AG09319 (cell line): ENCODE data around the gene CXCL8.
A peak's percentile ranks its signal among the peaks of the same experiment; 100 is the strongest.
"Not testable (repeated sequence)": the region's sequence is repeated elsewhere in the genome, so short reads cannot be mapped to it uniquely, and the experiment has no call there.

Experiments used
- DNase-seq: peaks from one replicate; pipeline ENCODE4 v3.0.0-alpha.2; 2010; ENCODE audit warnings: low read depth; ENCODE audit errors: extremely low read depth
- CTCF ChIP-seq: IDR thresholded peaks from 2 replicates; pipeline ENCODE4 v1.5.1; 2011; ENCODE audit warnings: low read depth, mild to moderate bottlenecking, inconsistent platforms, low read length, moderate library complexity

Gene CXCL8

GRCh38 chr4:73772363-73772762, 32.0 kb downstream of the CXCL8 start:
- TF ChIP-seq CTCF: no peak
- DNase-seq: no peak

- DNase-seq: not testable (repeated sequence)
These were observed 34.0 kb downstream of the CXCL8 start for GRCh38 chr4:73774406-73774805.

- peak; percentile 53 for DNase-seq
These were observed 36.0 kb downstream of the CXCL8 start for GRCh38 chr4:73776321-73776729.

GRCh38 chr4:73777612-73778011, 37.2 kb downstream of the CXCL8 start:
- TF ChIP-seq CTCF: no peak
- no peak for DNase-seq

More at GRCh38 chr4:73776321-73776729, 36.0 kb downstream of the CXCL8 start:
- TF ChIP-seq CTCF: no peak

GRCh38 chr4:73780243-73780642, 39.9 kb downstream of the CXCL8 start:
- no peak for TF ChIP-seq CTCF
- DNase-seq: no peak

GRCh38 chr4:73780834-73781233, 40.5 kb downstream of the CXCL8 start:
- no peak for DNase-seq
- no peak for TF ChIP-seq CTCF

- DNase-seq: no peak
- no peak for TF ChIP-seq CTCF
These were observed 48.0 kb downstream of the CXCL8 start for GRCh38 chr4:73788411-73788810.
